Measurements from ENCODE around the gene NEK9.

The NEK9 gene

DNA sequence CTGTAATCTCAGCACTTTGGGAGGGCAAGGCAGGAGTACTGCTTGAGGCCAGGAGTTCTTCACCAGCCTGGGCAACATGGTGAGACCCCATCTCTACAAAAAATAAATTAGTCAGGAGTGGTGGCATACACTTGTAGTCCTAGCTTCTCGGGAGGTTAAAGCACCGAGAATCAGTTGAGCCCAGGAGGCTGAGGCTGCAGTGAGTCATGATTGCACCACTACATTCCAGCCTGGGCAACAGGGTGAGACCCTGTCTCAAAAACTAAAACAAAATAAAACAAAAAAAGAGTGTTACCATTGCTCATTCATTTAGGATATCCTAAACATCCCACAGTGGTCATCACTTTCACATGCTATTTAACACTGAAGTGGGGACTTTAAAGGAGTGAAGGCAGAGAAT is 7.8 kb downstream of the NEK9 start:
- TF ChIP-seq CTCF (IDR thresholded peaks at IDR 0.05; ENCODE audit: poor library complexity, severe bottlenecking) = no peak
- Histone ChIP-seq H3K36me3 (ENCODE audit: low read depth) (peaks cover 80% of the 10 kb centered on the region), H3K27me3 (ENCODE audit: insufficient read depth, poor library complexity, severe bottlenecking) (no peaks in the 10 kb centered on the region), H3K9me3 (ENCODE audit: severe bottlenecking) (no peaks in the 10 kb centered on the region), H3K4me1 (ENCODE audit: insufficient read depth, poor library complexity, severe bottlenecking) (peaks cover 7% of the 10 kb centered on the region), H3K27ac (ENCODE audit: poor library complexity, severe bottlenecking) (no peak overlapping the region), H3K4me3 (ENCODE audit: severe bottlenecking) (no peak overlapping the region)
- DNase-seq (ENCODE audit: low spot score) (no peak), ATAC-seq (ENCODE audit: low read depth) (peak; percentile 55; the same call in 2 of the 3 replicates)

GRCh38 chr14:75113932-75114539 is 12.8 kb downstream of the NEK9 start:
- H3K36me3 ChIP-seq (ENCODE audit: low read depth) = peaks cover 100% of the 10 kb centered on the region
- H3K27me3 ChIP-seq (ENCODE audit: insufficient read depth, poor library complexity, severe bottlenecking) = no peaks in the 10 kb centered on the region
- H3K9me3 ChIP-seq (ENCODE audit: severe bottlenecking) = no peaks in the 10 kb centered on the region
- no peak overlapping the region for H3K27ac ChIP-seq (ENCODE audit: poor library complexity, severe bottlenecking)
- DNase-seq (ENCODE audit: low spot score) (no peak), ATAC-seq (ENCODE audit: low read depth) (no peak)
- H3K4me3 ChIP-seq (ENCODE audit: severe bottlenecking) = no peak overlapping the region
- TF ChIP-seq CTCF (IDR thresholded peaks at IDR 0.05; ENCODE audit: poor library complexity, severe bottlenecking) = no peak
- H3K4me1 ChIP-seq (ENCODE audit: insufficient read depth, poor library complexity, severe bottlenecking) = no peaks in the 10 kb centered on the region

DNA sequence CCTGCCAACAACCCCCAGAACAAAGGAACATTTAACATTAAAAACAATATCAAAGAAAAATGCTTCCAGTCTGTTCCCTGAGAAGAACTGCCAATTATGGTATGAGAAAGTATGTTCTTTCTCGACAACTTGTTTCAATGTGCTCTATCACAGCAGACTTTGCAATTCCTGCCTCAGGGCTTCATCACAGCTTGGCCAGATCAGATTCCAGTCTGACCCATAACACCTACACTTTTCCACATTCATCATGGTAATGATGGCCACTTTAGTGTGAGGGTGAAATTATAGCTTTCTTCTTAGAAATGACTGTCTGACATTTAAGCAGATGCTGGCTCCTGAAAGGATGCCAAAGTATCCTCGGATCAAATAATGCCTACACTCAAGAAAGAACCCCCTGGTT is 17.0 kb downstream of the NEK9 start:
- H3K4me1 ChIP-seq (ENCODE audit: insufficient read depth, poor library complexity, severe bottlenecking) = no peaks in the 10 kb centered on the region
- H3K4me3 ChIP-seq (ENCODE audit: severe bottlenecking) = no peak overlapping the region
- no peak overlapping the region for H3K27ac ChIP-seq (ENCODE audit: poor library complexity, severe bottlenecking)
- H3K9me3 ChIP-seq (ENCODE audit: severe bottlenecking) = no peaks in the 10 kb centered on the region
- ATAC-seq (ENCODE audit: low read depth) (no peak), DNase-seq (ENCODE audit: low spot score) (no peak)
- H3K27me3 ChIP-seq (ENCODE audit: insufficient read depth, poor library complexity, severe bottlenecking) = no peaks in the 10 kb centered on the region
- no peak for TF ChIP-seq CTCF (IDR thresholded peaks at IDR 0.05; ENCODE audit: poor library complexity, severe bottlenecking)
- H3K36me3 ChIP-seq (ENCODE audit: low read depth) = peaks cover 94% of the 10 kb centered on the region

DNA sequence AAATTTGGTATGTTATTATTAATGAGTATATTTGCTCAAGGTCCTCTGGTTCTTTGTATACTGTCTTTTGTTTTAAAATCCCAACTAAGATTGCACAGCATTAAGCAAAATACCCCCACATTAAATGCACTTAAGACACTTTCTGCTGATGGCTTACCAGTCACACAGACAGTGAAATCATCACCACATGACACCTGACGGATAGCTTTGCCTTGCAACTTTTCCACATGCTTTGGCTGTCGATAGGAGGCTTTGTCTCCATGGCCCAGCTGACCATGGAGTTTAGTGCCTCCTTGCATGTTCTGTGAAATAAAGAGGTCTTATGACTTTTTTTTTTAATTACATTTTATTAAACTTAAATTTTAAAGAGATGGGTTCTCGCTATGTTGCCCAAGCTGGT is 19.7 kb downstream of the NEK9 start:
- no peaks in the 10 kb centered on the region for H3K4me1 ChIP-seq (ENCODE audit: insufficient read depth, poor library complexity, severe bottlenecking)
- no peak overlapping the region for H3K4me3 ChIP-seq (ENCODE audit: severe bottlenecking)
- ATAC-seq (ENCODE audit: low read depth) (no peak), DNase-seq (ENCODE audit: low spot score) (no peak)
- H3K27me3 ChIP-seq (ENCODE audit: insufficient read depth, poor library complexity, severe bottlenecking) = no peaks in the 10 kb centered on the region
- H3K9me3 ChIP-seq (ENCODE audit: severe bottlenecking) = no peaks in the 10 kb centered on the region
- no peak for TF ChIP-seq CTCF (IDR thresholded peaks at IDR 0.05; ENCODE audit: poor library complexity, severe bottlenecking)
- no peak overlapping the region for H3K27ac ChIP-seq (ENCODE audit: poor library complexity, severe bottlenecking)
- H3K36me3 ChIP-seq (ENCODE audit: low read depth) = peaks cover 87% of the 10 kb centered on the region

DNA sequence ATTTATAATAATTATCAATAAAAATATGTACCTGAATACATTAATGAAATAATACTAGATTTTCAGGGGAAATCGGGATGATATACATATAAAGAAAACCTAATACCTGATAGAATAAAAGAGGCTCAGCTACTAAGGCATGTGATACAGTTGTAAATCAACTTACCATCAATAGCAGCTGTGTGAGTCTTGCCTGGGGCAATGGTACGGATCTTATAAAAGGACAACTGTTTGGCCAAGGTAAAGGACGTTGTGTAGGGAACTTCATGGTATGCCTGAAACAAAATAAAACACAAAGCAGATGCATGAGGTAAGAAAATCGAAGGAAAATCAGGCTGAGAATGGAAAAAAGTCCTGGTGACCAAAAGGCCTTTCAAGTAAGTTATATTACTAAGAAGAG is 25.4 kb downstream of the NEK9 start:
- ATAC-seq (ENCODE audit: low read depth) (no peak), DNase-seq (ENCODE audit: low spot score) (no peak)
- Histone ChIP-seq H3K9me3 (ENCODE audit: severe bottlenecking) (no peaks in the 10 kb centered on the region), H3K36me3 (ENCODE audit: low read depth) (peaks cover 88% of the 10 kb centered on the region), H3K4me1 (ENCODE audit: insufficient read depth, poor library complexity, severe bottlenecking) (no peaks in the 10 kb centered on the region), H3K27me3 (ENCODE audit: insufficient read depth, poor library complexity, severe bottlenecking) (no peaks in the 10 kb centered on the region), H3K4me3 (ENCODE audit: severe bottlenecking) (no peak overlapping the region), H3K27ac (ENCODE audit: poor library complexity, severe bottlenecking) (no peak overlapping the region)
- no peak for TF ChIP-seq CTCF (IDR thresholded peaks at IDR 0.05; ENCODE audit: poor library complexity, severe bottlenecking)

Data from RWPE2 (cell line).